Stimulated activated effector memory CD8-positive, alpha-beta T cell treated with anti-CD3 and anti-CD28 coated beads, Interleukin-12 subunit alpha, Interleukin-12 subunit beta, amount 100 ng/mL, for 72 hours (primary cell): ENCODE results near the gene COL20A1.

ENCODE experiments used
- ATAC-seq: fragments of 150-1000 bp; cut with Tn5 transposase; 2 replicates; pipeline ENCODE4 v1.10.0; 2021
- DNase-seq, 2 donors: peaks; one replicate each; pipeline ENCODE4 v3.0.0; 2021 to 2022; ENCODE audit warnings: low spot score in 2 of 2
- H3K27ac Mint-ChIP-seq: one replicate; pipeline ENCODE4 v1.8.0; 2022; ENCODE audit warnings: mild to moderate bottlenecking, mixed read lengths
- H3K36me3 Mint-ChIP-seq: one replicate; pipeline ENCODE4 v1.8.0; 2022; ENCODE audit warnings: mild to moderate bottlenecking, mixed read lengths
- H3K4me1 Mint-ChIP-seq: one replicate; pipeline ENCODE4 v1.8.0; 2022; ENCODE audit warnings: mixed read lengths
- H3K4me3 Mint-ChIP-seq: one replicate; pipeline ENCODE4 v1.8.0; 2022; ENCODE audit warnings: mild to moderate bottlenecking, mixed read lengths
- H3K9me3 Mint-ChIP-seq: one replicate; pipeline ENCODE4 v1.8.0; 2022; ENCODE audit warnings: mixed read lengths

The COL20A1 gene

GRCh38 chr20:63322146-63322932 is 29.4 kb downstream of the COL20A1 start:
- no peaks in the 10 kb centered on the region for H3K9me3 Mint-ChIP-seq
- DNase-seq, result no peak
- no peak overlapping the region for H3K27ac Mint-ChIP-seq
- ATAC-seq, result no peak
- no peaks in the 10 kb centered on the region for H3K36me3 Mint-ChIP-seq
- no peak overlapping the region for H3K4me3 Mint-ChIP-seq
- no peaks in the 10 kb centered on the region for H3K4me1 Mint-ChIP-seq

GRCh38 chr20:63322933-63323273 is 29.9 kb downstream of the COL20A1 start:
- Mint-ChIP-seq H3K36me3 (no peaks in the 10 kb centered on the region), H3K9me3 (no peaks in the 10 kb centered on the region), H3K4me3 (no peak overlapping the region), H3K27ac (no peak overlapping the region), H3K4me1 (no peaks in the 10 kb centered on the region)
- DNase-seq, result no peak
- no peak for ATAC-seq

- no peaks in the 10 kb centered on the region for H3K4me1 Mint-ChIP-seq
- no peaks in the 10 kb centered on the region for H3K9me3 Mint-ChIP-seq
- ATAC-seq, result no peak
- H3K36me3 Mint-ChIP-seq, result no peaks in the 10 kb centered on the region
- no peak overlapping the region for H3K4me3 Mint-ChIP-seq
- no peak for DNase-seq
- no peak overlapping the region for H3K27ac Mint-ChIP-seq
Measured at GRCh38 chr20:63323357-63323981, 30.5 kb downstream of the COL20A1 start.

- ATAC-seq (no peak), DNase-seq (no peak)
- H3K27ac Mint-ChIP-seq, result no peak overlapping the region
- no peaks in the 10 kb centered on the region for H3K36me3 Mint-ChIP-seq
- no peak overlapping the region for H3K4me3 Mint-ChIP-seq
- H3K9me3 Mint-ChIP-seq, result no peaks in the 10 kb centered on the region
- H3K4me1 Mint-ChIP-seq, result no peaks in the 10 kb centered on the region
Measured at GRCh38 chr20:63325021-63325471, 32.1 kb downstream of the COL20A1 start.

- ATAC-seq (no peak), DNase-seq (no peak)
- H3K4me1 Mint-ChIP-seq, result no peaks in the 10 kb centered on the region
- peak overlapping the region; percentile 84 for H3K27ac Mint-ChIP-seq
- no peaks in the 10 kb centered on the region for H3K36me3 Mint-ChIP-seq
- no peaks in the 10 kb centered on the region for H3K9me3 Mint-ChIP-seq
- H3K4me3 Mint-ChIP-seq, result no peak overlapping the region
Measured at GRCh38 chr20:63325554-63326313, 32.7 kb downstream of the COL20A1 start.

- ATAC-seq (no peak), DNase-seq (no peak)
- H3K4me1 Mint-ChIP-seq, result no peaks in the 10 kb centered on the region
- peak overlapping the region; percentile 84 for H3K27ac Mint-ChIP-seq
- no peak overlapping the region for H3K4me3 Mint-ChIP-seq
- H3K9me3 Mint-ChIP-seq, result peaks cover 2% of the 10 kb centered on the region
- H3K36me3 Mint-ChIP-seq, result no peaks in the 10 kb centered on the region
Measured at GRCh38 chr20:63326314-63327230, 33.6 kb downstream of the COL20A1 start.

GRCh38 chr20:63327231-63327745 is 34.3 kb downstream of the COL20A1 start:
- Mint-ChIP-seq H3K9me3 (peaks cover 7% of the 10 kb centered on the region), H3K36me3 (no peaks in the 10 kb centered on the region), H3K4me1 (no peaks in the 10 kb centered on the region), H3K27ac (peak overlapping the region; percentile 84), H3K4me3 (no peak overlapping the region)
- ATAC-seq (no peak), DNase-seq (no peak)

GRCh38 chr20:63328026-63328700 is 35.2 kb downstream of the COL20A1 start:
- Mint-ChIP-seq H3K36me3 (no peaks in the 10 kb centered on the region), H3K4me1 (no peaks in the 10 kb centered on the region), H3K27ac (peak overlapping the region; percentile 32), H3K9me3 (peaks cover 7% of the 10 kb centered on the region), H3K4me3 (no peak overlapping the region)
- ATAC-seq, result peak; percentile 9
- DNase-seq, result no peak

GRCh38 chr20:63328718-63329275 is 35.8 kb downstream of the COL20A1 start:
- Mint-ChIP-seq H3K27ac (no peak overlapping the region), H3K36me3 (no peaks in the 10 kb centered on the region), H3K4me1 (no peaks in the 10 kb centered on the region), H3K9me3 (peaks cover 7% of the 10 kb centered on the region), H3K4me3 (no peak overlapping the region)
- ATAC-seq, result no peak
- DNase-seq, result no peak

- DNase-seq, result no peak
- H3K36me3 Mint-ChIP-seq, result no peaks in the 10 kb centered on the region
- no peak overlapping the region for H3K27ac Mint-ChIP-seq
- H3K4me1 Mint-ChIP-seq, result no peaks in the 10 kb centered on the region
- H3K9me3 Mint-ChIP-seq, result peaks cover 7% of the 10 kb centered on the region
- peak; percentile 2 for ATAC-seq
- no peak overlapping the region for H3K4me3 Mint-ChIP-seq
Measured at GRCh38 chr20:63329331-63330083, 36.5 kb downstream of the COL20A1 start.

GRCh38 chr20:63330084-63330760 is 37.2 kb downstream of the COL20A1 start:
- peaks cover 7% of the 10 kb centered on the region for H3K9me3 Mint-ChIP-seq
- no peaks in the 10 kb centered on the region for H3K36me3 Mint-ChIP-seq
- H3K27ac Mint-ChIP-seq, result no peak overlapping the region
- DNase-seq (no peak), ATAC-seq (no peak)
- no peak overlapping the region for H3K4me3 Mint-ChIP-seq
- no peaks in the 10 kb centered on the region for H3K4me1 Mint-ChIP-seq

GRCh38 chr20:63330940-63331339 is 38.0 kb downstream of the COL20A1 start:
- Mint-ChIP-seq H3K4me1 (no peaks in the 10 kb centered on the region), H3K9me3 (peaks cover 7% of the 10 kb centered on the region), H3K4me3 (no peak overlapping the region), H3K36me3 (peaks cover 6% of the 10 kb centered on the region), H3K27ac (no peak overlapping the region)
- no peak for ATAC-seq
- no peak for DNase-seq

- Mint-ChIP-seq H3K9me3 (peaks cover 7% of the 10 kb centered on the region), H3K4me3 (no peak overlapping the region), H3K4me1 (no peaks in the 10 kb centered on the region), H3K27ac (no peak overlapping the region), H3K36me3 (peaks cover 8% of the 10 kb centered on the region)
- DNase-seq (no peak), ATAC-seq (no peak)
Measured at GRCh38 chr20:63331741-63332400, 38.9 kb downstream of the COL20A1 start.
